ENCODE data around the gene MYBL2.

The MYBL2 gene

GRCh38 chr20:43722153-43722505, 55.2 kb downstream of the MYBL2 start:
- FAIRE-seq (no peak), DNase-seq (ENCODE audit: low spot score) (no peak)

GRCh38 chr20:43723186-43723585, 56.3 kb downstream of the MYBL2 start:
- FAIRE-seq (no peak), DNase-seq (ENCODE audit: low spot score) (no peak)

- no peak for DNase-seq (ENCODE audit: low spot score)
- no peak for FAIRE-seq
These were observed 56.8 kb downstream of the MYBL2 start for GRCh38 chr20:43723735-43724134.

- FAIRE-seq (no peak), DNase-seq (ENCODE audit: low spot score) (no peak)
These were observed 57.5 kb downstream of the MYBL2 start for GRCh38 chr20:43724383-43724782.

- DNase-seq (ENCODE audit: low spot score) (no peak), FAIRE-seq (no peak)
These were observed 58.8 kb downstream of the MYBL2 start for GRCh38 chr20:43725666-43726065.

- DNase-seq (ENCODE audit: low spot score) (no peak), FAIRE-seq (no peak)
These were observed 59.4 kb downstream of the MYBL2 start for GRCh38 chr20:43726333-43726732.

GRCh38 chr20:43726811-43727338, 60.0 kb downstream of the MYBL2 start, which contains the start of gene GTSF1L:
Gene GTSF1L (minus strand): TSS chr20:43727002. CDS start chr20:43726694, 308 bp downstream.
- FAIRE-seq = no peak
- DNase-seq (ENCODE audit: low spot score) = peak; percentile 42

- DNase-seq (ENCODE audit: low spot score) = no peak
- FAIRE-seq = no peak
These were observed 61.2 kb downstream of the MYBL2 start for GRCh38 chr20:43727980-43728590.

GRCh38 chr20:43728686-43729255, 61.9 kb downstream of the MYBL2 start:
- FAIRE-seq (no peak), DNase-seq (ENCODE audit: low spot score) (no peak)

GRCh38 chr20:43731469-43731868, 64.6 kb downstream of the MYBL2 start:
- peak; percentile 70 for DNase-seq (ENCODE audit: low spot score)
- FAIRE-seq = peak; percentile 77

GRCh38 chr20:43731927-43732326, 65.0 kb downstream of the MYBL2 start:
- FAIRE-seq (no peak), DNase-seq (ENCODE audit: low spot score) (no peak)

GRCh38 chr20:43736588-43737158, 69.8 kb downstream of the MYBL2 start:
- DNase-seq (ENCODE audit: low spot score) = no peak

GRCh38 chr20:43737925-43738324, 71.0 kb downstream of the MYBL2 start:
- FAIRE-seq (no peak), DNase-seq (ENCODE audit: low spot score) (no peak)

More at GRCh38 chr20:43736588-43737158, 69.8 kb downstream of the MYBL2 start:
- no peak for FAIRE-seq

GRCh38 chr20:43739148-43739749, 72.3 kb downstream of the MYBL2 start:
- FAIRE-seq (no peak), DNase-seq (ENCODE audit: low spot score) (no peak)

GRCh38 chr20:43740642-43741041, 73.7 kb downstream of the MYBL2 start:
- DNase-seq (ENCODE audit: low spot score) (no peak), FAIRE-seq (no peak)

- DNase-seq (ENCODE audit: low spot score) = peak; percentile 45
- FAIRE-seq = no peak
These were observed 77.3 kb downstream of the MYBL2 start for GRCh38 chr20:43744151-43744611.

- DNase-seq (ENCODE audit: low spot score) (no peak), FAIRE-seq (no peak)
These were observed 78.2 kb downstream of the MYBL2 start for GRCh38 chr20:43744966-43745730.

GRCh38 chr20:43746344-43747137, 79.6 kb downstream of the MYBL2 start:
- DNase-seq (ENCODE audit: low spot score) (no peak), FAIRE-seq (no peak)

GRCh38 chr20:43748274-43748673, 81.4 kb downstream of the MYBL2 start:
- DNase-seq (ENCODE audit: low spot score) (no peak), FAIRE-seq (no peak)

GRCh38 chr20:43749734-43750294, 82.9 kb downstream of the MYBL2 start:
- no peak for FAIRE-seq
- DNase-seq (ENCODE audit: low spot score) = peak; percentile 95
